GM19351 (cell line): ENCODE measurements around the gene RALGPS2.

Experiments
- ATAC-seq: cut with Tn5 transposase; IDR thresholded peaks from one replicate; pipeline ENCODE4 v1.9.1; 2021; ENCODE audit warnings: mild to moderate bottlenecking, moderate library complexity; ENCODE audit not compliant: unreplicated experiment

RALGPS2 gene

GRCh38 chr1:178960482-178961240, 235.6 kb downstream of the RALGPS2 start:
- ATAC-seq, result no peak

- ATAC-seq, result no peak
Measured at GRCh38 chr1:178961331-178961730, 236.3 kb downstream of the RALGPS2 start.

GRCh38 chr1:178961868-178962267, 236.8 kb downstream of the RALGPS2 start:
- no peak for ATAC-seq

DNA sequence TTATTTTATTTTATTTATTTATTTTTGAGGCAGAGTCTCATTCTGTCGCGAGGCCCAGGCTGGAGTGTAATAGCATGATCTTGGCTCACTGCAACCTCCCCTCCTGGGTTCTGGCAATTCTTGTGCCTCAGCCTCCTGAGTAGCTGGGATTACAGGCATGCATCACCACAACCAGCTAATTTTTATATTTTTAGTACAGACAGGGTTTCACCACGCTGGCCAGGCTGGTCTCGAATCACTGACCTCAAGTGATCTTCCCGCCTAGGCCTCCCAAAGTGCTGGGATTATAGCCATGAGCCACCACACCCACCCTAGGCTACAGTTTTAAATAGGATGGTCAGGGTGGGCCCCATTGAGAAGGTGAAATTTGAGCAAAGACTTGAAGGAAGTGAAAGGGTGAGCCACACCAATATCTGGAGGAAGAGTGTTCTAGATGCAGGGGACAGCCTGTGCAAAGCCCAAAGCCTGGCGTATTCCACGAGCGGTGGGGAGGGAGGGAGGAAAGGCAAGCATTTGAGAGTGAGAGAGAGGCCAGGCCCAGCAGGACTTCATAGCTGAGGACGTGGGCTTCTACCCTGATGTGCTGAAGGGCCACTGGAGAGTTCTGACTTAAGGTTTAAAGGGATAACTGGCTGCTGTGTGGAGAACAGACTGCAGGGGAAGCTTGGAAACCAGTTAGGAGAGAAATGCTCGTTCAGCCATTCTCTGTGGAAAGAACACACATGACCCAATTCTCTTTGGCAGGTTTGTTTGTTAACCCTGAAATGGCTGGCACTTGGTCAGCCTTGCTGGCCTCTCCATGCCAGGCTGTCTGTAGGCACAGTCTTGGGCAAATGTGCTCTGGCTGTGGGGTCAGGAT, 238.0 kb downstream of the RALGPS2 start:
- ATAC-seq, result no peak

DNA sequence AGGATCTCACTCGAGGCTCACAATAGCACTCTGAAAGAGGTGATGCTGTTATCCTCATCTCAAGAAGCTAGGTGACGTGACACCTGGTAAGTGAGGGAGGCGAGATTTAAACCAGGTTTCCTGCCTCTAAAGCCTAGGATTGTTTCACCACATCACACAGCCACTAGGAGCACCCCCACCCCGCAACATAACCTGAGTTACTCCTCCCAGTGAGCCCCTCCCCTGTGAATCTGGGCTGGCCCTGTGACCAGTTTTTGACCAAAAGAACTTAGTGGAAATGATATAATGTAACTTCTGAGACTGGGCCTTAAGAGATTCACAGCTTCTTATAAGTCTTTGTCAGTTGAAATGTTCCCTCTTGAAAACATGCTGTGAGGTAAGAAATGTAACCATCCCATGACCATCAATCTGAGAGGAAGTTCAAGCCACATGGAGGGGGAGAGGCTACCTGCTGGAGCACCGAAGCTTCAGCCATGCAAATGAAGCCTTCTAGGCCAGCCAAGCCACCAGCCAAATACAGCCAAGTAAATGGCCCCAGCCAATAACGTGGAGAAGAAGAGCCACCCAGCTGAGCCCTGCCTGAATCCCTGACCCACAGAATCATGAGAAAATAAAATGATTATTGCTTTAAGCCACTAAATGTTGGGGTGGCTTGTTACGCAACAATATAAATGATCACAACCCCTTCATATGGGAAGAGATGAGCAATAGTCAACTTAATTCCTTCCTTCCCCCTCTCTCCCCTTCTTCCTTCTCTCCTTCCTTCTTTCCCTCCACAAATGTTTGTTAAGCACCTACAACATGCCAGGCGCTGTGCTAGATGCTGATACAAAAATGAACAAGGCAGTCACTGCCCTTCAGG, 239.7 kb downstream of the RALGPS2 start:
- no peak for ATAC-seq

GRCh38 chr1:178966312-178966711, 241.3 kb downstream of the RALGPS2 start:
- no peak for ATAC-seq

DNA sequence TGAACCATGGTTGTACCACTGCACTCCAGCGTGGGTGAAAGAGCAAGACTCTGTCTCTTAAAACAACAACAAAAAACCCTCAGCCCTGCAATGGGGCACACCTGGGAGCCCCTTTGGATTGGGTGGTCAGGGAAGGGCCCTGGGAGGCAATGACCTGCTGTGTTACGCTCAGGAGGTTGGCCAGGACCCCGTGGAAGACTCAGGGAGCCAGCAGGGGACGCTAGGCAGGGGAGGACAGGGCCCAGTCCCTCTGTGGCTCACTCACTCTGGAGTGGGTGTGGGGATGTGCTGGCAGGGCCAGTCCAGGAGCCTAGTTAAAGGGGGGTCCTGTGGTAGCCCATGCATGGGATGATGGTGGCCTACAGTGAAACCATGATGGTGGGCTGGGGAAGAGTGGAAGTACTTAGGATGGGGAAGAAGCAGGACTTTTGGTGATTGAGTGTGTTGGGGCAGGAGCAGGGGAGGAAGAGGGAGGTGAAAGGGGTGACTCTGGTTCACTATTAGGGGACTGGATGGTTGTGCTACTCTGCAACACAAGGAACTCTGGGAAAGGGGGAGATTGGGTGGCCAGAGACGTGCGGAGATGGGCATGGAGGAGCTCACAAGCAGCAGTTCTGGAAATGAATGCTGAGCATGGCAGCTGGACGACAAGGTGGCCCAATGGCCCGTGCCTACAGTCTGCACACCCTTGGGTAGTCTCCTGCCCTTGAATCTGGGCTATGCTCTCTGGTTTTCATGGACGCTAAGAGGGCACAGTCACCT, 244.4 kb downstream of the RALGPS2 start:
- ATAC-seq, result no peak

DNA sequence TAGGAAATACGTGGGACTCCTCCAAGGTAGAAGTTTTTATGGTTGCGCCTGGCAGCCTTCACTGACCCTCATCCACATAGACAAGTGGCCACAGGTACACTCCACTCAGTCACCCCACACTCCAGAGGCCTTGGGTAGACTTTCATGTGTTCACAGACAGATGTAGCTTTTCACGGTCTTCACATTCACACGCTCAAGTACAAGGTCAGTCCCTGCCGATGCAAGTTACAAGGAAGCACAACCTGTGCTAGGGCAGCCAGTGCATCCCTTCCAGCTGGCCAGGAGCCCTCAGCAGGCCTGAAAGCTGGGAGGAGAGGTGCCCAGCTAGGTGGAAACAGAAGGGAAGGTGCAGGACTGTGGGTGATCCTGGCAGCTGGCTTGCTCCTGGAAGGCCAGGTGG, 245.1 kb downstream of the RALGPS2 start:
- ATAC-seq, result no peak
